DOHH2 (cell line): Measurements from ENCODE around the gene CCDC179.

Experiments used
- H3F3A ChIP-seq: fragments of 200-600 bp; sonication (generic), shearing (Covaris generic); 2 replicates; pipeline ENCODE4 v1.6.0; 2016; ENCODE audit warnings: antibody characterized with exemption, mild to moderate bottlenecking; ENCODE audit not compliant: control insufficient read depth, insufficient read depth
- H3K27ac ChIP-seq: fragments of 200-600 bp; sonication (generic); 2 replicates; pipeline ENCODE4 v1.5.1; 2014; ENCODE audit warnings: low read depth, mild to moderate bottlenecking, low read length, moderate library complexity
- H3K27me3 ChIP-seq: fragments of 200-600 bp; sonication (generic); 2 replicates; pipeline ENCODE4 v1.6.1; 2014; ENCODE audit warnings: mild to moderate bottlenecking, low read length, mixed read lengths; ENCODE audit not compliant: control insufficient read depth
- H3K36me3 ChIP-seq: fragments of 200-600 bp; sonication (generic); 2 replicates; pipeline ENCODE4 v1.6.1; 2014; ENCODE audit warnings: mild to moderate bottlenecking, low read length, moderate library complexity, mixed read lengths; ENCODE audit not compliant: control insufficient read depth
- H3K4me1 ChIP-seq: fragments of 200-600 bp; sonication (generic); 2 replicates; pipeline ENCODE4 v1.6.1; 2014; ENCODE audit warnings: mild to moderate bottlenecking, low read length, mixed read lengths; ENCODE audit not compliant: control insufficient read depth
- H3K4me2 ChIP-seq: fragments of 200-600 bp; sonication (generic); 2 replicates; pipeline ENCODE4 v1.6.0; 2014; ENCODE audit warnings: mild to moderate bottlenecking, low read length, moderate library complexity
- H3K4me3 ChIP-seq: fragments of 200-600 bp; sonication (generic); 2 replicates; pipeline ENCODE4 v1.5.1; 2014; ENCODE audit warnings: mild to moderate bottlenecking, low read length, mixed read lengths
- H3K79me2 ChIP-seq: fragments of 200-600 bp; sonication (generic); 2 replicates; pipeline ENCODE4 v1.6.1; 2014; ENCODE audit warnings: mild to moderate bottlenecking, low read length, mixed read lengths; ENCODE audit not compliant: control insufficient read depth
- H3K9me2 ChIP-seq: fragments of 200-600 bp; sonication (generic); replicated peaks from 2 replicates; pipeline ENCODE4 v1.6.1; 2014; ENCODE audit warnings: mild to moderate bottlenecking, low read length, mixed read lengths; ENCODE audit not compliant: control insufficient read depth
- H3K9me3 ChIP-seq: fragments of 200-600 bp; sonication (generic); 2 replicates; pipeline ENCODE4 v1.6.1; 2014; ENCODE audit warnings: antibody characterized with exemption, low read length, mixed read lengths; ENCODE audit not compliant: control insufficient read depth, insufficient read depth
- H4K20me1 ChIP-seq: fragments of 200-600 bp; sonication (generic); 2 replicates; pipeline ENCODE4 v1.6.0; 2014; ENCODE audit warnings: low read depth, mild to moderate bottlenecking, antibody characterized with exemption, low read length, moderate library complexity; ENCODE audit not compliant: control insufficient read depth, insufficient read depth
- EZH2phosphoT487 ChIP-seq: fragments of 200-600 bp; sonication (generic); IDR thresholded peaks from 2 replicates; pipeline ENCODE4 v1.6.1; 2017; ENCODE audit warnings: borderline replicate concordance, mild to moderate bottlenecking, antibody characterized with exemption, low read length, moderate library complexity, mixed read lengths
- TF ChIP-seq, protein P1 (sequence below): fragments of 200-600 bp; sonication (generic); IDR thresholded peaks from one replicate; pipeline ENCODE4 v1.5.1; 2014; ENCODE audit warnings: antibody characterized with exemption, mild to moderate bottlenecking, low read depth, low read length; ENCODE audit not compliant: poor library complexity, severe bottlenecking

CCDC179 gene

GRCh38 chr11:22884217-22884616, 23.9 kb upstream of the CCDC179 start:
- H3K9me3 ChIP-seq: no peaks in the 10 kb centered on the region
- H3K4me2 ChIP-seq: no peak overlapping the region
- H3K27me3 ChIP-seq: no peaks in the 10 kb centered on the region
- no peaks in the 10 kb centered on the region for H3K79me2 ChIP-seq
- H3K36me3 ChIP-seq: no peaks in the 10 kb centered on the region
- H4K20me1 ChIP-seq: no peaks in the 10 kb centered on the region
- no peak overlapping the region for H3K4me3 ChIP-seq
- H3K4me1 ChIP-seq: no peaks in the 10 kb centered on the region
- H3F3A ChIP-seq: no peaks in the 10 kb centered on the region
- H3K9me2 ChIP-seq: no peaks in the 10 kb centered on the region
- H3K27ac ChIP-seq: no peak overlapping the region
- TF ChIP-seq EZH2phosphoT487: no peak

DNA sequence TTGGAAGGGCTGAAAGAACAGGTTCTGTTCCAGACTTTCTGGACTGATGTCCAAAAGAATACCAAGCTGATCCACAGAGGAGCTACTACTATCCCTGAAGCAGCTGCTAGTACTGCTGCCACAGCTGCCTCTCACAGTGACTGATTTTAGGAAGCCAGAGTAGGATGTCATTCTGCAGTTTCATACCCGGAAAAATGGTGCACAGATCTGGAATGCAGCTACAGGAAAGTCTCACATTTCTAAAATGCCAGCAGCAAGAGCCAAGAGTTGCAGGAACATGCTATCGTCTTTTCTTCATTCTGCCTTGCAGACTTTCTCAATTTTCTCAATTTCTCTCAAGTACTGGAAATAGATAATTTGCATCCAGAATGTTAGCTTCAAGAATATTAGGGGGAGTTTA, 19.4 kb upstream of the CCDC179 start:
- Histone ChIP-seq H3K9me3 (no peaks in the 10 kb centered on the region), H4K20me1 (no peaks in the 10 kb centered on the region), H3K4me2 (no peak overlapping the region), H3K9me2 (no peaks in the 10 kb centered on the region), H3K27me3 (no peaks in the 10 kb centered on the region), H3K4me3 (no peak overlapping the region), H3K4me1 (no peaks in the 10 kb centered on the region), H3F3A (no peaks in the 10 kb centered on the region), H3K27ac (no peak overlapping the region), H3K36me3 (no peaks in the 10 kb centered on the region), H3K79me2 (no peaks in the 10 kb centered on the region)
- no peak for TF ChIP-seq EZH2phosphoT487
- TF ChIP-seq, protein P1, sequence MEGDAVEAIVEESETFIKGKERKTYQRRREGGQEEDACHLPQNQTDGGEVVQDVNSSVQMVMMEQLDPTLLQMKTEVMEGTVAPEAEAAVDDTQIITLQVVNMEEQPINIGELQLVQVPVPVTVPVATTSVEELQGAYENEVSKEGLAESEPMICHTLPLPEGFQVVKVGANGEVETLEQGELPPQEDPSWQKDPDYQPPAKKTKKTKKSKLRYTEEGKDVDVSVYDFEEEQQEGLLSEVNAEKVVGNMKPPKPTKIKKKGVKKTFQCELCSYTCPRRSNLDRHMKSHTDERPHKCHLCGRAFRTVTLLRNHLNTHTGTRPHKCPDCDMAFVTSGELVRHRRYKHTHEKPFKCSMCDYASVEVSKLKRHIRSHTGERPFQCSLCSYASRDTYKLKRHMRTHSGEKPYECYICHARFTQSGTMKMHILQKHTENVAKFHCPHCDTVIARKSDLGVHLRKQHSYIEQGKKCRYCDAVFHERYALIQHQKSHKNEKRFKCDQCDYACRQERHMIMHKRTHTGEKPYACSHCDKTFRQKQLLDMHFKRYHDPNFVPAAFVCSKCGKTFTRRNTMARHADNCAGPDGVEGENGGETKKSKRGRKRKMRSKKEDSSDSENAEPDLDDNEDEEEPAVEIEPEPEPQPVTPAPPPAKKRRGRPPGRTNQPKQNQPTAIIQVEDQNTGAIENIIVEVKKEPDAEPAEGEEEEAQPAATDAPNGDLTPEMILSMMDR: no peak

- H3F3A ChIP-seq: no peaks in the 10 kb centered on the region
- no peak overlapping the region for H3K27ac ChIP-seq
- no peak overlapping the region for H3K4me2 ChIP-seq
- no peaks in the 10 kb centered on the region for H3K9me3 ChIP-seq
- no peaks in the 10 kb centered on the region for H4K20me1 ChIP-seq
- TF ChIP-seq EZH2phosphoT487: no peak
- TF ChIP-seq, protein P1: no peak
- no peaks in the 10 kb centered on the region for H3K36me3 ChIP-seq
- H3K79me2 ChIP-seq: no peaks in the 10 kb centered on the region
- H3K4me1 ChIP-seq: no peaks in the 10 kb centered on the region
- H3K9me2 ChIP-seq: no peaks in the 10 kb centered on the region
- no peaks in the 10 kb centered on the region for H3K27me3 ChIP-seq
- H3K4me3 ChIP-seq: no peak overlapping the region
Measured at GRCh38 chr11:22878604-22879003, 18.3 kb upstream of the CCDC179 start.

DNA sequence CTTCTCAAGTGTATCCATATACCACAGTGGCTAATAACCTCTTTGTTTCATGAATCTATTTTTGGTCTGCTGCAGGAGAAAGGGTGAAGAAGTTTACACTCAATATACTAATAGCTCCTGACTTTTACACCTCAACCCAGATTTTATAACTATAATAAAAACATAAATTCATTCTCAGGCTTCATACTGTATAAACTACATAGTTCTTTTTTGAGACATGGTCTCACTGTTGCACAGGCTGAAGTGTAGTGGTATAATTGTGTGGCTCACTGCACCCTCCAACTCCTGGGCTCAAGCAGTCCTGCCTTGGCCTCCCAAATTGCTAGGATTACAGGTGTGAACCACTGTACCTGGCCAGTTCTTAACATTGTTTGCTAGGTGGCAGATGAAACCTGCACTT, 17.8 kb upstream of the CCDC179 start:
- no peak for TF ChIP-seq EZH2phosphoT487
- TF ChIP-seq, protein P1: no peak
- Histone ChIP-seq H4K20me1 (no peaks in the 10 kb centered on the region), H3K27me3 (no peaks in the 10 kb centered on the region), H3K9me2 (no peaks in the 10 kb centered on the region), H3K27ac (no peak overlapping the region), H3K36me3 (no peaks in the 10 kb centered on the region), H3K4me1 (no peaks in the 10 kb centered on the region), H3K4me2 (no peak overlapping the region), H3K79me2 (no peaks in the 10 kb centered on the region), H3K9me3 (no peaks in the 10 kb centered on the region), H3F3A (no peaks in the 10 kb centered on the region), H3K4me3 (no peak overlapping the region)
